Hepatocyte (in vitro differentiated cells): ENCODE data around the gene DOLPP1.

Source experiments
- EZH2 ChIP-seq: fragments of 200-600 bp; sonication (generic); IDR thresholded peaks from 2 replicates; pipeline ENCODE4 v1.6.1; 2016; ENCODE audit warnings: antibody characterized with exemption, mild to moderate bottlenecking, borderline replicate concordance
- EZH2phosphoT487 ChIP-seq: fragments of 200-600 bp; sonication (generic); IDR thresholded peaks from one replicate; pipeline ENCODE4 v1.6.1; 2018; ENCODE audit warnings: antibody characterized with exemption, mild to moderate bottlenecking, low read depth, moderate library complexity; ENCODE audit not compliant: unreplicated experiment, severe bottlenecking
- TF ChIP-seq, protein P1 (sequence below): fragments of 200-600 bp; sonication (generic); IDR thresholded peaks from 2 replicates; pipeline ENCODE4 v1.5.1; 2016; ENCODE audit warnings: antibody characterized with exemption, mild to moderate bottlenecking; ENCODE audit not compliant: poor library complexity

DNA sequence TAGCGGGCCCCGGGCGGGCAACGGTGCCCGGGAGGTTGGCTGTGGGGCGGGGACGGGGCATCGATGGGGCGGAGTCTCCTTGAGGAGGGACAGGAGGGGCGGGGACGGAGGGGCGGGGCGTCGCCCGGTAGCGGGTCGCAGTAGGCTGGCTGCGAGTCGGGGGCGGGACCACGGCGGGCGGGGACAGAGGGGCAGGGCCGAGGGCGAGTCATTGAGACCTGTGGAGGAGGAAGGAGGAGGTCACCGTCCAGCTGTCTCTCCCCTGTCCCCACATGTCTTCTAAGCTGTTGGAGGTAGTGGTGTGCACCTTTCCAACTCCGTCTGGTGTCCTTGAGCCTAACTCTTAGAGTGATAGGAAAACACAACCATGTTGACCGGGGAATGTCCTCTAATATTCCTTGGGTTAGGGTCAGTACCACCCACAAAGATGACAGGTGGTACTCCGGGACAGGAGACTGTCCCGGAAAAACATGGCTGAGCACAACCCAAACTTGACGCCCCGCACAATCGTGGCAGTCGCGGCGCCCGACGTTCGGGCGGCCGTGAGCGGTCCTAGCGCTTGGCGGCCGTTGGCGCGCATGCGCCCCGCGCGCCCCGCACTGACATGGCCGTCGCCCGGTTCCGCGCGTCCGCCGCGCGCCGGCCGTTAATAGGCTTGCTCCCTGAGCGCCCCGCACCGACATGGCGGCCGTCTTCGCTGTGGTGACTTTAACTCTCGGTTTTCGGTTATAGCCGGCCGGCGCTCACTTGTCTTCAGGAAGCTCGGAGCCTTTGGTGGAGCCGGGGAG, 30.0 kb downstream of the DOLPP1 start, which contains the start of the genes CRAT and PTPA:
- TF ChIP-seq, protein P1, sequence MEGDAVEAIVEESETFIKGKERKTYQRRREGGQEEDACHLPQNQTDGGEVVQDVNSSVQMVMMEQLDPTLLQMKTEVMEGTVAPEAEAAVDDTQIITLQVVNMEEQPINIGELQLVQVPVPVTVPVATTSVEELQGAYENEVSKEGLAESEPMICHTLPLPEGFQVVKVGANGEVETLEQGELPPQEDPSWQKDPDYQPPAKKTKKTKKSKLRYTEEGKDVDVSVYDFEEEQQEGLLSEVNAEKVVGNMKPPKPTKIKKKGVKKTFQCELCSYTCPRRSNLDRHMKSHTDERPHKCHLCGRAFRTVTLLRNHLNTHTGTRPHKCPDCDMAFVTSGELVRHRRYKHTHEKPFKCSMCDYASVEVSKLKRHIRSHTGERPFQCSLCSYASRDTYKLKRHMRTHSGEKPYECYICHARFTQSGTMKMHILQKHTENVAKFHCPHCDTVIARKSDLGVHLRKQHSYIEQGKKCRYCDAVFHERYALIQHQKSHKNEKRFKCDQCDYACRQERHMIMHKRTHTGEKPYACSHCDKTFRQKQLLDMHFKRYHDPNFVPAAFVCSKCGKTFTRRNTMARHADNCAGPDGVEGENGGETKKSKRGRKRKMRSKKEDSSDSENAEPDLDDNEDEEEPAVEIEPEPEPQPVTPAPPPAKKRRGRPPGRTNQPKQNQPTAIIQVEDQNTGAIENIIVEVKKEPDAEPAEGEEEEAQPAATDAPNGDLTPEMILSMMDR = no peak
- TF ChIP-seq EZH2 (no peak), EZH2phosphoT487 (no peak)
